Retinal pigment epithelial cell (primary cell): ENCODE results near the gene SHISAL1.

Experiments used
- DNase-seq: peaks from one replicate; pipeline ENCODE4 v3.0.0-alpha.2; 2010; ENCODE audit warnings: low read depth
- H3K4me3 ChIP-seq: 2 replicates; pipeline ENCODE4 v1.5.1; 2011; ENCODE audit warnings: mild to moderate bottlenecking, low read length, control low read depth, moderate library complexity
- TF ChIP-seq, protein P1 (sequence below): conservative IDR thresholded peaks from 2 replicates; pipeline ENCODE4 v1.5.1; 2011; ENCODE audit warnings: low read depth, low read length, control low read depth, inconsistent platforms

SHISAL1 gene

DNA sequence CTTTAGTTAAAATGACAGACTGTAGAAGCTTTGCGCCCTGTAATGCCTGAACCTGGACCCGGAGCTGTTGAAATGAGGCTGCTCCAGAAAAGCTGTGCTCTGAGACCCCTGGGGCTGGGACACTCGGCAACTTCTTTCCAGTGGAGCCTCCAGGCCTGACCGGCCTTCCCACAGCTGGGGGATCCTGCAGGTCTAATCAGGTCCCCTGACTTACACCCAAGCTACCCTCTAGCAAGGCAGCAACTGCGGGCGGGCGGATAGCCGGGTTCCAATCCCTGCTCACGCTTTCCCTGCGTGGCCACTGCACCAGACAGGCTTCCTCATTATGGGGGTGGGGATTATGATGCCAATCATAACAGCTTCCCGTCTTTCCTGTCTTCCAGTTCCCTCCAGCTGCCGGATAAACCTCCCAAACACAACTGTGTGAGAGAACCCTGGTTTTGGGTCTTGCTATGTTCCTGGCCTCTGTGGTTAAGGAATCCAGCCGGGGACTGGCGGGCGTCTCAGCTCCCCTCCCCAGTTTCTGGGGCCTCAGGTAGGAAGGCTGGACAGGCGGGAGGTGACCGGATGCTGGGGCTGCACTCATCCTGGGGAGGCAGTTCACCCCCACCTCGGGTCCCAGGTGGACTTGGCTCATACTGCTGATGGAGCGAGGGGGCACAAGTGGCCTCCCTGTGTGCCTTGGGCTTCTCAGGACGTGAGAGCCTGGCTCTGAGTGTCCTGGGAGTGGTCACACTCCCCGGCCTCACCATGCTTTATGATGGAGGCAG lies 93.5 kb downstream of the SHISAL1 start:
- TF ChIP-seq, protein P1, sequence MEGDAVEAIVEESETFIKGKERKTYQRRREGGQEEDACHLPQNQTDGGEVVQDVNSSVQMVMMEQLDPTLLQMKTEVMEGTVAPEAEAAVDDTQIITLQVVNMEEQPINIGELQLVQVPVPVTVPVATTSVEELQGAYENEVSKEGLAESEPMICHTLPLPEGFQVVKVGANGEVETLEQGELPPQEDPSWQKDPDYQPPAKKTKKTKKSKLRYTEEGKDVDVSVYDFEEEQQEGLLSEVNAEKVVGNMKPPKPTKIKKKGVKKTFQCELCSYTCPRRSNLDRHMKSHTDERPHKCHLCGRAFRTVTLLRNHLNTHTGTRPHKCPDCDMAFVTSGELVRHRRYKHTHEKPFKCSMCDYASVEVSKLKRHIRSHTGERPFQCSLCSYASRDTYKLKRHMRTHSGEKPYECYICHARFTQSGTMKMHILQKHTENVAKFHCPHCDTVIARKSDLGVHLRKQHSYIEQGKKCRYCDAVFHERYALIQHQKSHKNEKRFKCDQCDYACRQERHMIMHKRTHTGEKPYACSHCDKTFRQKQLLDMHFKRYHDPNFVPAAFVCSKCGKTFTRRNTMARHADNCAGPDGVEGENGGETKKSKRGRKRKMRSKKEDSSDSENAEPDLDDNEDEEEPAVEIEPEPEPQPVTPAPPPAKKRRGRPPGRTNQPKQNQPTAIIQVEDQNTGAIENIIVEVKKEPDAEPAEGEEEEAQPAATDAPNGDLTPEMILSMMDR, result no peak
- no peak overlapping the region for H3K4me3 ChIP-seq
- no peak for DNase-seq

DNA sequence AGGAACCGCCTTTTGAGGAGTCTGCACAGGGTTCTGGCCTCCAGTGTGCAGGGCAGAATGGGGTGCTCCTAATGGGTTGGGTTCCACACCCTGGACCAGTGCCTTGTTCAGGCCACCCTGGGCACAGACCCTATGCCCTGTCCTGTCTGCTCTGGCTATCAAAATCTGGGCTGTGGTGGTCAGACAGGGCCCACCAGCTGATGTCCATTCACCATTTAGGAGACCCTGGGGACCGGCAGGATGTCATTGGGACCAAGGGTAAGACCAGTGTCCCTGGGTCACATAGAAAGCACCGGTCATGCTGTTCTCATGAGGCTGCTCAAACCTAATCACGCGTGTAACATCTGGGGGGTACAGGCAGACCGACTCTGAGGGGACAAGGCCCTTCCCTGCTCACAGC lies 94.7 kb downstream of the SHISAL1 start:
- H3K4me3 ChIP-seq, result no peak overlapping the region
- TF ChIP-seq, protein P1, result no peak
- no peak for DNase-seq

GRCh38 chr22:44217346-44217745 lies 95.4 kb downstream of the SHISAL1 start:
- no peak for DNase-seq
- TF ChIP-seq, protein P1, result no peak
- H3K4me3 ChIP-seq, result no peak overlapping the region

- H3K4me3 ChIP-seq, result no peak overlapping the region
- TF ChIP-seq, protein P1, result no peak
- DNase-seq, result no peak
These were observed 97.5 kb downstream of the SHISAL1 start for GRCh38 chr22:44215287-44215686.

DNA sequence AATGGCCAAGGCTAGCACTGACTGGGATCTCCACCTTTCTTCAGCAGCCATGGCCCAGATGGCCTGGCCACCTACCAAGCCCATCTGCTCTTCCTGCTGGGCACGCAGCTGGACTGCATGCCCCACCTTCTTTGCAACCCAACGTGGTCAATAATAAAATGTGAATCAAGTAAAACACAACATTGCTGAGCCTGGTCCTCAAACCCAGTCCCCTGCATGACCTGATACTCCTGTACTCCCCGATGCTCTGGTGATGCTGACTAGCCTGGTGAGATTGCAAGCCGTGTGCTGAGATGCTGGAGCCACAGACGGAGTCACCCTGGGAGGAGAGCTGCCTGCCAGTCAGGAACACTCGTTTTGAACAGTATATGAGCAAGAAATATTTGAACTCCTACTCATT lies 98.0 kb downstream of the SHISAL1 start:
- TF ChIP-seq, protein P1, result no peak
- no peak overlapping the region for H3K4me3 ChIP-seq
- no peak for DNase-seq

DNA sequence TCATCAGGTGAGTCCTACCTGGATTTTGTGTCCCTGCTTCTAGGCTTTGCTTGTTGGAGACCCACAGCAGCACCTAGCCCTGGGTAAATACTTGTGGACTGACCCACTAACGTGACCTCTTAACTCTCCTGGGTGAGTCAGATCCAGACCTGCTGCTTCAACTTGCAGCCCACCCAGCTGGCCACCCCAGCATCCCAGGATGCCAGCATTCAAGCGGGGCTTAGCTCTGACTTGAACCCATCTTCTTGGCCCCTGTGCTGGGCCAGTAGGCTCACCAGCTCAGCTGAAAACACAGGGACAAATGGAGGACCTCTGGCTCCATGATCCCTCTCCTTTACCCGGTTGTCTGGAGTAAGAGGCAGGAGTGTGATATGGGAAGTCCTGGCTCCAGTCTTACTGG lies 98.6 kb downstream of the SHISAL1 start:
- no peak overlapping the region for H3K4me3 ChIP-seq
- no peak for DNase-seq
- TF ChIP-seq, protein P1, result no peak

GRCh38 chr22:44213489-44214043 lies 99.2 kb downstream of the SHISAL1 start:
- no peak overlapping the region for H3K4me3 ChIP-seq
- TF ChIP-seq, protein P1, result no peak
- DNase-seq, result no peak
